K562 (cell line): ENCODE results near the gene KLHL30. TPM values are rescaled to one million over a fixed set of nuclear protein-coding genes. Genes with fewer than 3 reads are reported as not detected.

Experiments
- ATAC-seq: fragments of 200-7000 bp; cut with Tn5 transposase; 3 replicates; pipeline ENCODE4 v1.9.1; 2020; ENCODE audit warnings: moderate library complexity
- BruUV-seq: library from RNA; stranded (reverse); fragments of 400-500 nt; replicated peaks from 2 replicates; lab custom pipeline; 2021; lab: Mats Ljungman, UMichigan
- CTCF ChIA-PET: fragments of 300-600 bp; formaldehyde crosslinking; extraction: SDS; loops from one replicate; lab custom pipeline; 2021; ENCODE audit warnings: low intra/inter-chr PET ratio; lab: Yijun Ruan, JAX
- POLR2A ChIA-PET: fragments of 300-600, 350-650 bp; sonication (Branson Sonifier 250); formaldehyde crosslinking; extraction: SDS; loops from one replicate; lab custom pipeline; 2021; ENCODE audit warnings: antibody characterized with exemption, inconsistent platforms; lab: Yijun Ruan, JAX
- DNase-seq, 4 experiments: peaks; one replicate each; pipeline versions ENCODE4 v3.0.0 to v3.0.0-alpha.2; 2011 to 2018; ENCODE audit warnings: low spot score in 3 of 4, mixed read lengths in 3 of 4; ENCODE audit errors: extremely low read depth in 1 of 4
- FAIRE-seq: peaks from 2 replicates; lab custom pipeline; 2011; peaks lifted over from hg19 to GRCh38; lab: Jason Lieb, UNC
- H2AFZ ChIP-seq: 2 replicates; pipeline ENCODE4 v1.6.0; 2011; ENCODE audit warnings: low read depth, low read length, control low read depth, inconsistent platforms
- H3K27ac ChIP-seq: fragments of 200-600 bp; 3 replicates; pipeline ENCODE4 v1.8.0; 2011; ENCODE audit warnings: low read depth, mild to moderate bottlenecking, control low read depth, inconsistent platforms, low read length, moderate library complexity, mixed read lengths; ENCODE audit errors: extremely low read depth
- H3K27me3 ChIP-seq, 2 experiments: fragments of 300-600 bp in 1 of 2; 2 replicates in 1 of 2; 3 replicates in 1 of 2; pipeline versions ENCODE4 v1.6.0 to v1.8.0; 2011; ENCODE audit warnings: inconsistent platforms in 2 of 2, low read length in 2 of 2, mild to moderate bottlenecking in 1 of 2, mixed read lengths in 1 of 2, moderate library complexity in 1 of 2; ENCODE audit not compliant: control insufficient read depth in 2 of 2, insufficient read depth in 2 of 2
- H3K36me3 ChIP-seq: fragments of 300-600 bp; 3 replicates; pipeline ENCODE4 v1.8.0; 2011; ENCODE audit warnings: mild to moderate bottlenecking, low read length, inconsistent platforms; ENCODE audit not compliant: control insufficient read depth, insufficient read depth
- H3K4me1 ChIP-seq, 2 experiments: fragments of 200-600 bp in 1 of 2; replicated peaks in 1 of 2; 2 replicates in 1 of 2; 3 replicates in 1 of 2; pipeline versions ENCODE4 v1.5.1 to v1.8.0; 2011; ENCODE audit warnings: inconsistent platforms in 2 of 2, low read length in 2 of 2, mild to moderate bottlenecking in 1 of 2, mixed read lengths in 1 of 2, moderate library complexity in 1 of 2; ENCODE audit not compliant: control insufficient read depth in 2 of 2, insufficient read depth in 2 of 2
- H3K4me2 ChIP-seq: 2 replicates; pipeline ENCODE4 v1.6.1; 2011; ENCODE audit warnings: low read length, control low read depth, inconsistent platforms, mixed read lengths; ENCODE audit not compliant: insufficient read depth
- H3K4me3 ChIP-seq: fragments of 200-600 bp; sonication (generic), shearing (Covaris generic); 2 replicates; pipeline ENCODE4 v1.5.1; 2016; ENCODE audit warnings: control low read depth, inconsistent platforms
- H3K79me2 ChIP-seq: fragments of 200-600 bp; 3 replicates; pipeline ENCODE4 v1.8.0; 2011; ENCODE audit warnings: low read length, inconsistent platforms; ENCODE audit not compliant: control insufficient read depth, insufficient read depth
- H3K9ac ChIP-seq, 2 experiments: 2 replicates each; pipeline versions ENCODE4 v1.6.0 to v1.6.1; 2011; ENCODE audit warnings: low read depth in 2 of 2, low read length in 2 of 2, control low read depth in 1 of 2, inconsistent platforms in 1 of 2, mild to moderate bottlenecking in 1 of 2, mixed read lengths in 1 of 2; ENCODE audit not compliant: insufficient read depth in 1 of 2
- H3K9me1 ChIP-seq: one replicate; pipeline ENCODE4 v1.6.0; 2011; ENCODE audit warnings: inconsistent platforms, mild to moderate bottlenecking, low read length, moderate library complexity; ENCODE audit not compliant: control insufficient read depth, insufficient read depth
- H3K9me3 ChIP-seq: replicated peaks from 2 replicates; pipeline ENCODE4 v1.5.1; 2011; ENCODE audit warnings: low read depth, low read length, inconsistent platforms; ENCODE audit not compliant: control insufficient read depth, insufficient read depth
- H4K20me1 ChIP-seq: replicated peaks from 2 replicates; pipeline ENCODE4 v1.6.1; 2011; ENCODE audit warnings: low read length, inconsistent platforms, mixed read lengths; ENCODE audit not compliant: control insufficient read depth, insufficient read depth
- CAMTA2 ChIP-seq: fragments of 250-450 bp; sonication (Bioruptor Pico); conservative IDR thresholded peaks from 2 replicates; pipeline ENCODE4 v1.5.1; 2022
- CEBPZ ChIP-seq: fragments of 150-350 bp; IDR thresholded peaks from 2 replicates; pipeline ENCODE4 v1.6.1; 2014; ENCODE audit warnings: low read depth, mild to moderate bottlenecking, low read length, borderline replicate concordance
- COPS2 ChIP-seq: fragments of 450-650 bp; conservative IDR thresholded peaks from 2 replicates; pipeline ENCODE4 v1.6.1; 2016; ENCODE audit warnings: mild to moderate bottlenecking, moderate library complexity
- MAFG ChIP-seq: fragments of 450-650 bp; conservative IDR thresholded peaks from 2 replicates; pipeline ENCODE4 v1.6.1; 2016; ENCODE audit warnings: missing genetic modification characterization, missing compliant biosample characterization
- WGBS: fragments of 100-300 bp; shearing (Covaris generic); methylation state at CpG from one replicate; pipeline ENCODE4 v1.1.6; 2016; ENCODE audit warnings: low coverage, mixed read lengths; ENCODE audit not compliant: insufficient coverage; ENCODE audit errors: missing lambda C conversion rate; 5-methylcytosine and 5-hydroxymethylcytosine counted together
- in situ Hi-C: fragments of 300-500 bp; cut with MboI; formaldehyde crosslinking; loops from 4 replicates; pipeline ENCODE4 v1.15.0; 2018; ENCODE audit warnings: inconsistent platforms, mixed read lengths
- intact Hi-C: fragments of 100-400 bp; cut with micrococcal nuclease; formaldehyde crosslinking; loops from 2 replicates; pipeline ENCODE4 v1.14.2; 2022
- polyA plus RNA-seq, 8 experiments: library from polyadenylated mRNA; depleted of rRNA in 4 of 8; stranded (reverse) in 5 of 8; unstranded in 3 of 8; fragments of >200 nt; fragmentation: Nextera tagmentation in 2 of 8; fragmentation: Illumina TruSeq in 1 of 8; extraction: Ambion mirVana in 2 of 8; extraction: Trizol in 1 of 8; gene quantifications; 2 replicates each; pipeline versions ENCODE4 v1.2.1 to v1.2.3, GENCODE V29; 2011 to 2014; ENCODE audit warnings: inconsistent platforms in 1 of 8, missing spikeins in 1 of 8
- total RNA-seq, 7 experiments: library from RNA; depleted of rRNA in 6 of 7; stranded (reverse); fragments of >200 nt in 6 of 7; fragmentation: Illumina TruSeq in 2 of 7; extraction: Trizol in 2 of 7; gene quantifications; 2 replicates each; pipeline versions ENCODE4 v1.2.1 to v1.2.3, GENCODE V29; 2011 to 2021; ENCODE audit warnings: low replicate concordance in 1 of 7

KLHL30 gene
- total and polyA plus RNA-seq, 9 of the 15 experiments (the other 6 are each of a cell fraction or from before 2014, with no cell fraction given): 0.04 TPM; not detected in 8

- ATAC-seq: no peak
- in situ Hi-C loops: no loop called here
- POLR2A ChIA-PET: interaction anchor here (0.6 kb wide), 1 partner anchor 86 kb away, joined by 3 read pairs; no protein-coding TSS in a partner anchor
- no TSS peak for BruUV-seq
- Histone ChIP-seq H3K36me3 (no peaks in the 10 kb centered on the region), H3K9me1 (no peaks in the 10 kb centered on the region), H4K20me1 (no peaks in the 10 kb centered on the region), H3K4me3 (no peak overlapping the region), H3K4me2 (no peak overlapping the region), H3K27ac (no peak overlapping the region), H2AFZ (no peak overlapping the region), H3K4me1 (peaks cover 0 to 38% of the 10 kb centered on the region in 2 experiments; a peak in 4 of 5 replicates), H3K27me3 (no peaks in the 10 kb centered on the region), H3K79me2 (no peaks in the 10 kb centered on the region), H3K9ac (no peak overlapping the region), H3K9me3 (no peaks in the 10 kb centered on the region)
- DNase-seq: no peak
- 38% methylated on average over 3 of the region's 13 CpGs for WGBS
- TF ChIP-seq COPS2 (no peak), CEBPZ (no peak), MAFG (tag) (no peak), CAMTA2 (CRISPR knock-in tag) (no peak)
- FAIRE-seq: no peak
- CTCF ChIA-PET: no interaction called here
- intact Hi-C loops: no loop called here
These were observed 12.7 kb downstream of the KLHL30 start for GRCh38 chr2:238151205-238151604.
